Progenitor cell of endocrine pancreas (in vitro differentiated cells): ENCODE measurements around the gene MME. TPM values are rescaled to one million over a fixed set of nuclear protein-coding genes. Genes with fewer than 3 reads are reported as not detected.
"Not testable (repeated sequence)": the region's sequence is repeated elsewhere in the genome, so short reads cannot be mapped to it uniquely, and the experiment has no call there.

Experiments used
- DNase-seq: peaks from one replicate; pipeline ENCODE4 v3.0.0; 2021; ENCODE audit warnings: low spot score; ENCODE audit not compliant: unreplicated experiment
- H3K27ac Mint-ChIP-seq: 2 replicates; pipeline ENCODE4 v1.8.0; 2021; ENCODE audit warnings: mild to moderate bottlenecking, moderate library complexity, mixed read lengths
- H3K27me3 Mint-ChIP-seq: 2 replicates; pipeline ENCODE4 v1.8.0; 2021; ENCODE audit warnings: mixed read lengths
- H3K36me3 Mint-ChIP-seq: 2 replicates; pipeline ENCODE4 v1.8.0; 2022; ENCODE audit warnings: mixed read lengths; ENCODE audit not compliant: insufficient read depth
- H3K4me1 Mint-ChIP-seq: 2 replicates; pipeline ENCODE4 v1.8.0; 2021; ENCODE audit warnings: low read depth, mixed read lengths
- H3K4me3 Mint-ChIP-seq: 2 replicates; pipeline ENCODE4 v1.8.0; 2021; ENCODE audit warnings: low read depth, mild to moderate bottlenecking, moderate library complexity, mixed read lengths
- H3K9me3 Mint-ChIP-seq: 2 replicates; pipeline ENCODE4 v1.8.0; 2021; ENCODE audit warnings: low read depth, mixed read lengths
- total RNA-seq: library from RNA; stranded (reverse); gene quantifications from 2 replicates; pipeline ENCODE4 v1.2.1, GENCODE V29; 2021
- TF ChIP-seq, protein P1 (sequence below): fragments of 200-600 bp; sonication (generic); IDR thresholded peaks from one replicate; pipeline ENCODE4 v1.5.0; 2021; ENCODE audit warnings: antibody characterized with exemption, mild to moderate bottlenecking; ENCODE audit not compliant: unreplicated experiment

The MME gene
- total RNA-seq, 1 donor from 2014 or later: 0.93 TPM

DNA sequence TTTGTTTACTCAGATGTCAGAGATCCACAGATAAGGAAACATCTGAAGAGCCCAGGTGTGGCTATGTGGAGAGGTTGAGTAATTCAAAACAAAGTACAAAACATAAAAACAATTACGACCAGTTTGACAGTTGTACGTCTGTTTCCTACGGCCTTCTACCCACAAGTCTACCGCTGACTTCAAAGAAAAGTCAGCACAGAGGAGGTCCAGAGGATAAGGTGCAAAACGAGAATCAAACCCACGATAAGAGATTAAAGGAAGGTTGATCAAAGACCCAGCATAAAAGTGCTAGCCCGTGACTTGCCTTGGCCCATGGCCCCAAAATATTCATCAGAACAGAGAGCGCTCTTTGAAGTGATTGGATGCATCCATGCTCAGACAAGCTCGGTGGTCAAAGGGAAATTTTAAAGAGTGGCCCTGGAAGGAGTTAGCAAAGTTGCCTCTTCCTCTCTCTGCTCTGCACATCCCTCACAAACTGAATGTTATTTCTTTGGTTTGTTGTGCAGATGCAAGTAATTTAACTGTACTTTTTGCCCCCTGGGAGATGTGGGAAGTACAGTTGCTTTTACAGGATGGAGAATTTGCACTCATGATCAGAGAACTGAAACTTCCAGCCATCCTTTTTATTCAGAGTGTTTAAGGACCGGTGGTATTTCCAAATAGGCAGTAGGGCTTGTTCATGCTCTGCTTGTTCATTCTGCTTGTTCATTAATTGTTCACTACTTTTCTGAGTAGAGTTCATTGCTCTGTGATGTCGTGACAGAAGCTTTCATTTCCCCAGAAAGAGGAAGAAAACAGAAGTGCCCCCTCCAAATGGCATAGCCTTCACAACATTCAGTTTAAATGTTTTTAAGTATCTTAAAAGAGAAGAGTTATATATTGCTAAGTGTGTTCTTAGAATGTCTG lies 31.1 kb downstream of the MME start:
- H3K9me3 Mint-ChIP-seq: no peaks in the 10 kb centered on the region
- H3K4me1 Mint-ChIP-seq: no peaks in the 10 kb centered on the region
- no peaks in the 10 kb centered on the region for H3K36me3 Mint-ChIP-seq
- H3K27me3 Mint-ChIP-seq: no peaks in the 10 kb centered on the region
- no peak overlapping the region for H3K4me3 Mint-ChIP-seq
- TF ChIP-seq, protein P1, sequence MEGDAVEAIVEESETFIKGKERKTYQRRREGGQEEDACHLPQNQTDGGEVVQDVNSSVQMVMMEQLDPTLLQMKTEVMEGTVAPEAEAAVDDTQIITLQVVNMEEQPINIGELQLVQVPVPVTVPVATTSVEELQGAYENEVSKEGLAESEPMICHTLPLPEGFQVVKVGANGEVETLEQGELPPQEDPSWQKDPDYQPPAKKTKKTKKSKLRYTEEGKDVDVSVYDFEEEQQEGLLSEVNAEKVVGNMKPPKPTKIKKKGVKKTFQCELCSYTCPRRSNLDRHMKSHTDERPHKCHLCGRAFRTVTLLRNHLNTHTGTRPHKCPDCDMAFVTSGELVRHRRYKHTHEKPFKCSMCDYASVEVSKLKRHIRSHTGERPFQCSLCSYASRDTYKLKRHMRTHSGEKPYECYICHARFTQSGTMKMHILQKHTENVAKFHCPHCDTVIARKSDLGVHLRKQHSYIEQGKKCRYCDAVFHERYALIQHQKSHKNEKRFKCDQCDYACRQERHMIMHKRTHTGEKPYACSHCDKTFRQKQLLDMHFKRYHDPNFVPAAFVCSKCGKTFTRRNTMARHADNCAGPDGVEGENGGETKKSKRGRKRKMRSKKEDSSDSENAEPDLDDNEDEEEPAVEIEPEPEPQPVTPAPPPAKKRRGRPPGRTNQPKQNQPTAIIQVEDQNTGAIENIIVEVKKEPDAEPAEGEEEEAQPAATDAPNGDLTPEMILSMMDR: no peak
- H3K27ac Mint-ChIP-seq: no peak overlapping the region
- DNase-seq: no peak

DNA sequence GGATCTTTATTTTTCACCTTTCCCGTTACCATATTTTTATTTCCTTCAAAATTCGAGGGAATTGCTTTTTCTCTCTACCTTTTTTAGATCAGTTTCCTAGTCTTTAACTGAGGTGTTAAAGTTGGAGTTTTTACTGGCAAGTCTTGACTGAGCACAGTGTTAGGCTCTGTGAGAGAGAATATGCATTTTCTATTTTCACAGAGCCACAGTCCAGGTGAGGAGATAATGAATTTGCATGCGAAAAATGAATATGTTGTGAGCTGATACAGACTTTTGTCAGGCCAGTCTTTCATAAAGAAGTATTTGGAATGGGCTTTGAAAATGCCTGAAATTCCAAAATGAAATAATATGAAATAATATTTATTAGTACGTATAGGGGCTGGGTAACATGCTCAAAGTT lies 31.9 kb downstream of the MME start:
- DNase-seq: no peak
- Mint-ChIP-seq H3K4me1 (no peaks in the 10 kb centered on the region), H3K27ac (no peak overlapping the region), H3K4me3 (no peak overlapping the region), H3K27me3 (no peaks in the 10 kb centered on the region), H3K9me3 (no peaks in the 10 kb centered on the region), H3K36me3 (no peaks in the 10 kb centered on the region)
- TF ChIP-seq, protein P1: no peak

DNA sequence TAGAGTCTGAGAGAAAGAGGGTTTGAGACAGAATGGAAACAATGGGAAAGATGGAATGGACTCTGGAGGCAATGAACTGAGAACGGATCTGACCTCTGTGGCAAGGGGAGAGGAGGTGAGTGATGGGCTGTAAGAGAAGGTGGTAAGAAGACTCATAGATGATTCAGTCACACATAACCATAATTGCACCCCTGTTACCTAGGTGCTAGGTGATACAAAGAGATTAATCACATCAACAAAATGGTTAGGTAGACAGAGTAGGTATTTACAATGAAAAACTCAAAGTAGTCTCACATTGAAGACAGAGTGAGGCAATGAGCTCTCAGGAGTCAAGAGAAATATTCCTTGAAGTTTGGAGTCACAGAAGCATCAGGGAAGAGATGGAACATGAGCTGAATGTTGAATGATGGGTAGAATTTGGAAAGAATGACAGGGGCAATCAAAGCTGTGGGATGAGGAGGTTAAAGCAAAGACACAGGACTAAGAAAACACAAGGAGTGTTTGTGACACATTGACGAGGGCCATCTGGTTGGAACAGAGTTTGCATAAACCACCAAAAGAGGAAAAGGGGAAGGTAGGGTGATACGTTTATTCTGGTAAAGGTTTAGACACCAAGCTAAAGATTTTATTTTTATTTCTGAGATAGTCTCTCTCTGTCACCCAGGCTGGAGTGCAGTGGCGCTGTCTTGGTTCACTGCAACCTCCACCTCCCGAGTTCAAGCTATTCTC lies 32.7 kb downstream of the MME start:
- no peaks in the 10 kb centered on the region for H3K9me3 Mint-ChIP-seq
- H3K4me3 Mint-ChIP-seq: no peak overlapping the region

DNA sequence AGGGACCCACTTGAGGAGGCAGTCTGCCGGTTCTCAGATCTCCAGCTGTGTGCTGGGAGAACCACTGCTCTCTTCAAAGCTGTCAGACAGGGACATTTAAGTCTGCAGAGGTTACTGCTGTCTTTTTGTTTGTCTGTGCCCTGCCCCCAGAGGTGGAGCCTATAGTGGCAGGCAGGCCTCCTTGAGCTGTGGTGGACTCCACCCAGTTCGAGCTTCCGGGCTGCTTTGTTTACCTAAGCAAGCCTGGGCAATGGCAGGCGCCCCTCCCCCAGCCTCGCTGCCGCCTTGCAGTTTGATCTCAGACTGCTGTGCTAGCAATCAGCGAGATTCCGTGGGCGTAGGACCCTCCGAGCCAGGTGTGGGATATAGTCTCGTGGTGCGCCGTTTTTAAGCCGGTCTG lies 44.6 kb downstream of the MME start:
- DNase-seq, H3K27ac Mint-ChIP-seq, H3K27me3 Mint-ChIP-seq, H3K4me1 Mint-ChIP-seq, H3K36me3 Mint-ChIP-seq, H3K4me3 Mint-ChIP-seq, H3K9me3 Mint-ChIP-seq: not testable (repeated sequence)

More for the DNA sequence above, 32.7 kb downstream of the MME start:
- TF ChIP-seq, protein P1: no peak
- H3K27ac Mint-ChIP-seq: no peak overlapping the region
- H3K4me1 Mint-ChIP-seq: peaks cover 3% of the 10 kb centered on the region
- H3K27me3 Mint-ChIP-seq: no peaks in the 10 kb centered on the region
- H3K36me3 Mint-ChIP-seq: no peaks in the 10 kb centered on the region
- no peak for DNase-seq

DNA sequence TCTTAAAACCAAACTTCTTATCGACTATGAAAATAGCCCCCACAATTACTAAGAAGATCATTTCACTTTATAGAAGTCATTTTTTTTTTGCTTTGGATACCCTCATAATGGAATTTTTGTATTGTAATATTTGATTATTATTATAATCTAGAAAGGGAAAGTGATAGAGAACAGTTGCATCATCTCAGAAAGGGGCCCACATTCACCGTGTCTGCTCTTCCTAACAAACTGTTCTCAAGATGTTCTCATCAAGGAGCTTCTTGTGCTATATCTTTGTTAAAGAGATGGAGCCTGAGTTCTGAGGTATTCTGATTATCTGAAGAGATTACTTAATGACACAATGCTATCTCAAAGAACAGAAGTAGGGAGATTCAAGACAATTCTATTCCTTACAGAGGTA lies 49.3 kb downstream of the MME start:
- Mint-ChIP-seq H3K27ac (no peak overlapping the region), H3K27me3 (no peaks in the 10 kb centered on the region), H3K36me3 (no peaks in the 10 kb centered on the region), H3K9me3 (no peaks in the 10 kb centered on the region), H3K4me1 (peaks cover 6% of the 10 kb centered on the region), H3K4me3 (no peak overlapping the region)
- no peak for DNase-seq
- TF ChIP-seq, protein P1: no peak
